ENCODE measurements around the gene CTIF. TPM values are rescaled to one million over a fixed set of nuclear protein-coding genes. Genes with fewer than 3 reads are reported as not detected.

Gene CTIF
- total RNA-seq, 1 experiment from 2014 or later: 13.6 TPM

- DNase-seq: no peak
- no peak overlapping the region for H3K27ac ChIP-seq
- no peaks in the 10 kb centered on the region for H3K36me3 ChIP-seq
Measured at GRCh38 chr18:48790869-48791635, 252.2 kb downstream of the CTIF start.

GRCh38 chr18:48791636-48792105 is 252.8 kb downstream of the CTIF start:
- Histone ChIP-seq H3K4me3 (no peak overlapping the region), H3K4me1 (no peaks in the 10 kb centered on the region), H3K9me3 (replicated peaks) (no peaks in the 10 kb centered on the region), H3K27ac (no peak overlapping the region), H3K36me3 (no peaks in the 10 kb centered on the region), H3K27me3 (no peaks in the 10 kb centered on the region)
- DNase-seq: no peak

More at GRCh38 chr18:48790869-48791635, 252.2 kb downstream of the CTIF start:
- no peaks in the 10 kb centered on the region for H3K9me3 ChIP-seq (replicated peaks)
- H3K4me3 ChIP-seq: no peak overlapping the region
- H3K4me1 ChIP-seq: no peaks in the 10 kb centered on the region
- no peaks in the 10 kb centered on the region for H3K27me3 ChIP-seq

- no peak for DNase-seq
- no peaks in the 10 kb centered on the region for H3K9me3 ChIP-seq (replicated peaks)
- H3K27me3 ChIP-seq: no peaks in the 10 kb centered on the region
- H3K4me3 ChIP-seq: no peak overlapping the region
- H3K36me3 ChIP-seq: no peaks in the 10 kb centered on the region
- no peak overlapping the region for H3K27ac ChIP-seq
- no peaks in the 10 kb centered on the region for H3K4me1 ChIP-seq
Measured at GRCh38 chr18:48792141-48792540, 253.3 kb downstream of the CTIF start.

GRCh38 chr18:48792611-48793380 is 254.0 kb downstream of the CTIF start:
- H3K27me3 ChIP-seq: no peaks in the 10 kb centered on the region
- no peaks in the 10 kb centered on the region for H3K4me1 ChIP-seq
- no peak for DNase-seq
- no peaks in the 10 kb centered on the region for H3K9me3 ChIP-seq (replicated peaks)
- H3K4me3 ChIP-seq: no peak overlapping the region
- H3K27ac ChIP-seq: no peak overlapping the region
- H3K36me3 ChIP-seq: no peaks in the 10 kb centered on the region

GRCh38 chr18:48794251-48794970 is 255.6 kb downstream of the CTIF start:
- no peaks in the 10 kb centered on the region for H3K4me1 ChIP-seq
- no peak overlapping the region for H3K27ac ChIP-seq
- H3K27me3 ChIP-seq: no peaks in the 10 kb centered on the region
- no peak overlapping the region for H3K4me3 ChIP-seq
- H3K9me3 ChIP-seq (replicated peaks): no peaks in the 10 kb centered on the region
- no peaks in the 10 kb centered on the region for H3K36me3 ChIP-seq
- no peak for DNase-seq

- DNase-seq: no peak
- H3K27me3 ChIP-seq: no peaks in the 10 kb centered on the region
- H3K9me3 ChIP-seq (replicated peaks): no peaks in the 10 kb centered on the region
- no peaks in the 10 kb centered on the region for H3K4me1 ChIP-seq
- no peak overlapping the region for H3K27ac ChIP-seq
- H3K4me3 ChIP-seq: no peak overlapping the region
- H3K36me3 ChIP-seq: no peaks in the 10 kb centered on the region
Measured at GRCh38 chr18:48795696-48796095, 256.9 kb downstream of the CTIF start.

GRCh38 chr18:48796491-48797205 is 257.8 kb downstream of the CTIF start:
- Histone ChIP-seq H3K27me3 (no peaks in the 10 kb centered on the region), H3K4me1 (no peaks in the 10 kb centered on the region), H3K4me3 (no peak overlapping the region), H3K9me3 (replicated peaks) (no peaks in the 10 kb centered on the region), H3K27ac (no peak overlapping the region), H3K36me3 (no peaks in the 10 kb centered on the region)
- no peak for DNase-seq

- Histone ChIP-seq H3K27ac (no peak overlapping the region), H3K36me3 (no peaks in the 10 kb centered on the region), H3K4me3 (no peak overlapping the region), H3K4me1 (no peaks in the 10 kb centered on the region), H3K27me3 (no peaks in the 10 kb centered on the region), H3K9me3 (replicated peaks) (no peaks in the 10 kb centered on the region)
- DNase-seq: no peak
Measured at GRCh38 chr18:48797841-48798255, 259.0 kb downstream of the CTIF start.

GRCh38 chr18:48798334-48799245 is 259.8 kb downstream of the CTIF start:
- Histone ChIP-seq H3K9me3 (replicated peaks) (no peaks in the 10 kb centered on the region), H3K36me3 (no peaks in the 10 kb centered on the region), H3K4me3 (no peak overlapping the region), H3K4me1 (no peaks in the 10 kb centered on the region), H3K27me3 (no peaks in the 10 kb centered on the region), H3K27ac (no peak overlapping the region)
- DNase-seq: no peak

GRCh38 chr18:48799724-48800315 is 261.0 kb downstream of the CTIF start:
- Histone ChIP-seq H3K36me3 (no peaks in the 10 kb centered on the region), H3K4me1 (no peaks in the 10 kb centered on the region), H3K27me3 (no peaks in the 10 kb centered on the region), H3K9me3 (replicated peaks) (no peaks in the 10 kb centered on the region), H3K27ac (no peak overlapping the region), H3K4me3 (no peak overlapping the region)
- DNase-seq: no peak

GRCh38 chr18:48800466-48800865 is 261.6 kb downstream of the CTIF start:
- H3K9me3 ChIP-seq (replicated peaks): no peaks in the 10 kb centered on the region
- no peaks in the 10 kb centered on the region for H3K4me1 ChIP-seq
- no peak for DNase-seq
- no peaks in the 10 kb centered on the region for H3K36me3 ChIP-seq
- no peak overlapping the region for H3K27ac ChIP-seq
- no peaks in the 10 kb centered on the region for H3K27me3 ChIP-seq
- no peak overlapping the region for H3K4me3 ChIP-seq

GRCh38 chr18:48800876-48801727 is 262.3 kb downstream of the CTIF start:
- Histone ChIP-seq H3K27ac (no peak overlapping the region), H3K36me3 (no peaks in the 10 kb centered on the region)
- DNase-seq: no peak

More at GRCh38 chr18:48800876-48801727, 262.3 kb downstream of the CTIF start:
- no peaks in the 10 kb centered on the region for H3K27me3 ChIP-seq
- H3K4me3 ChIP-seq: no peak overlapping the region
- H3K9me3 ChIP-seq (replicated peaks): no peaks in the 10 kb centered on the region
- H3K4me1 ChIP-seq: no peaks in the 10 kb centered on the region

All from SJCRH30 (cell line).